Measurements from ENCODE around the gene EPX. TPM values are rescaled to one million over a fixed set of nuclear protein-coding genes. Genes with fewer than 3 reads are reported as not detected.

The EPX gene
- polyA plus RNA-seq, 1 donor (not counting 4 experiments of a cell fraction or from before 2014, with no cell fraction given) = not detected

GRCh38 chr17:58205936-58206335 lies 13.4 kb downstream of the EPX start:
- Histone ChIP-seq H4K20me1 (ENCODE audit: control insufficient read depth, extremely low read depth, insufficient read depth, low read length) (no peaks in the 10 kb centered on the region), H3K4me3 (ENCODE audit: control insufficient read depth in 2 of 3, extremely low read depth in 1 of 3, insufficient read depth in 2 of 3, low read depth in 1 of 3, low read length in 3 of 3) (no peak overlapping the region), H2AFZ (ENCODE audit: control insufficient read depth, low read length) (no peak overlapping the region), H3K79me2 (ENCODE audit: control insufficient read depth, insufficient read depth, low read length) (no peaks in the 10 kb centered on the region), H3K9me1 (ENCODE audit: control insufficient read depth, extremely low read depth, insufficient read depth, low read length) (no peaks in the 10 kb centered on the region), H3K36me3 (ENCODE audit: control insufficient read depth in 2 of 2, extremely low read depth in 1 of 2, insufficient read depth in 2 of 2, low read length in 2 of 2) (peaks cover 7 to 9% of the 10 kb centered on the region in 2 experiments), H3K9me3 (ENCODE audit: control insufficient read depth, low read depth, low read length) (no peaks in the 10 kb centered on the region), H3K4me2 (ENCODE audit: control insufficient read depth, extremely low read depth, insufficient read depth, low read depth, low read length) (no peak overlapping the region), H3K27ac (ENCODE audit: control insufficient read depth, insufficient read depth, low read length) (no peak overlapping the region), H3K27me3 (ENCODE audit: control insufficient read depth, extremely low read depth, insufficient read depth, low read length) (no peaks in the 10 kb centered on the region), H3K4me1 (ENCODE audit: control insufficient read depth, extremely low read depth, insufficient read depth, low read length) (no peaks in the 10 kb centered on the region), H3K9ac (ENCODE audit: control insufficient read depth, extremely low read depth, insufficient read depth, low read length) (no peak overlapping the region)
- no peak for DNase-seq (ENCODE audit: low read depth, low spot score)
- dilution Hi-C loops (cut with MboI; ENCODE audit: extremely low pct_ligation_motif_present, low sequenced_read_pairs) = no loop called here
- TF ChIP-seq EZH2 (IDR thresholded peaks at IDR 0.05; ENCODE audit: low read length) (no peak), CTCF (optimal IDR thresholded peaks at IDR 0.05 in 1 of 3, IDR thresholded peaks at IDR 0.05 in 1 of 3, conservative IDR thresholded peaks at IDR 0.05 in 1 of 3; ENCODE audit: extremely low read depth in 1 of 3, insufficient read depth in 2 of 3, low read length in 3 of 3) (no peak)
- FAIRE-seq = no peak

GRCh38 chr17:58207451-58207850 lies 14.9 kb downstream of the EPX start:
- Histone ChIP-seq H3K9me3 (ENCODE audit: control insufficient read depth, low read depth, low read length) (no peaks in the 10 kb centered on the region), H3K4me3 (ENCODE audit: control insufficient read depth in 2 of 3, extremely low read depth in 1 of 3, insufficient read depth in 2 of 3, low read depth in 1 of 3, low read length in 3 of 3) (no peak overlapping the region), H3K27me3 (ENCODE audit: control insufficient read depth, extremely low read depth, insufficient read depth, low read length) (no peaks in the 10 kb centered on the region), H2AFZ (ENCODE audit: control insufficient read depth, low read length) (no peak overlapping the region), H3K36me3 (ENCODE audit: control insufficient read depth in 2 of 2, extremely low read depth in 1 of 2, insufficient read depth in 2 of 2, low read length in 2 of 2) (peaks cover 12% of the 10 kb centered on the region in 2 experiments), H3K9me1 (ENCODE audit: control insufficient read depth, extremely low read depth, insufficient read depth, low read length) (no peaks in the 10 kb centered on the region), H3K27ac (ENCODE audit: control insufficient read depth, insufficient read depth, low read length) (no peak overlapping the region), H3K9ac (ENCODE audit: control insufficient read depth, extremely low read depth, insufficient read depth, low read length) (no peak overlapping the region), H3K4me1 (ENCODE audit: control insufficient read depth, extremely low read depth, insufficient read depth, low read length) (no peaks in the 10 kb centered on the region), H3K4me2 (ENCODE audit: control insufficient read depth, extremely low read depth, insufficient read depth, low read depth, low read length) (no peak overlapping the region), H3K79me2 (ENCODE audit: control insufficient read depth, insufficient read depth, low read length) (no peaks in the 10 kb centered on the region), H4K20me1 (ENCODE audit: control insufficient read depth, extremely low read depth, insufficient read depth, low read length) (no peaks in the 10 kb centered on the region)
- TF ChIP-seq CTCF (optimal IDR thresholded peaks at IDR 0.05 in 1 of 3, IDR thresholded peaks at IDR 0.05 in 1 of 3, conservative IDR thresholded peaks at IDR 0.05 in 1 of 3; ENCODE audit: extremely low read depth in 1 of 3, insufficient read depth in 2 of 3, low read length in 3 of 3) (no peak), EZH2 (IDR thresholded peaks at IDR 0.05; ENCODE audit: low read length) (no peak)
- dilution Hi-C loops (cut with MboI; ENCODE audit: extremely low pct_ligation_motif_present, low sequenced_read_pairs) = no loop called here
- DNase-seq (ENCODE audit: low read depth, low spot score) = no peak
- FAIRE-seq = no peak

Data from keratinocyte (primary cell).